ENCODE measurements around the gene TIMM21. TPM values are rescaled to one million over a fixed set of nuclear protein-coding genes. Genes with fewer than 3 reads are reported as not detected.

Gene TIMM21
- total and polyA plus RNA-seq, 5 donors, result 73.9 to 153 (median 109) TPM

DNA sequence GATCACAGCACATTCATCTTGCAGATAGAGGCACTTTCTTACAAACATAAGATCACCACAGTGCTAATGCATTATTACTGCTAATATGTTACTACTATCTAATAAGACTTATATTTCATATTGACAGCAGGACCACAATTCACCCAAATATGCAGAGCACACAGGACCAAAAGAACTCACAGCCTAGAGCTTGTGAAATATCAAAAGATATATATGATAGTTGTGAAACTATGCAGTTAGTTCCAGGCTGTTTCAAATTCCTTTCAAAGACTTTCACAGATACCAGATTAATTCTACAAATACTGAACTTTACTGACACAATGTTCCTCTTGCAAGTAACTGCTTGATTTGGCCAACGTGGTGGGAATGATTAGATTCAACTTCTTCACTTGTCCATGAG, 23.7 kb upstream of the TIMM21 start:
- intact Hi-C loops (cut with DNase I), result no loop called here
- no peak overlapping the region for H3K27ac ChIP-seq (ENCODE audit: low read length)
- no peaks in the 10 kb centered on the region for H3K9me3 ChIP-seq (ENCODE audit: control insufficient read depth, low read length)
- 58% methylated on average over 1 of the region's 1 CpG for WGBS
- DNase-seq, result no peak
- H3K4me1 ChIP-seq (ENCODE audit: control insufficient read depth, insufficient read depth, low read length), result no peaks in the 10 kb centered on the region
- no peaks in the 10 kb centered on the region for H3K27me3 ChIP-seq (ENCODE audit: control insufficient read depth, insufficient read depth)
- H3K4me3 ChIP-seq (ENCODE audit: low read length), result no peak overlapping the region
- no peak for ATAC-seq

DNA sequence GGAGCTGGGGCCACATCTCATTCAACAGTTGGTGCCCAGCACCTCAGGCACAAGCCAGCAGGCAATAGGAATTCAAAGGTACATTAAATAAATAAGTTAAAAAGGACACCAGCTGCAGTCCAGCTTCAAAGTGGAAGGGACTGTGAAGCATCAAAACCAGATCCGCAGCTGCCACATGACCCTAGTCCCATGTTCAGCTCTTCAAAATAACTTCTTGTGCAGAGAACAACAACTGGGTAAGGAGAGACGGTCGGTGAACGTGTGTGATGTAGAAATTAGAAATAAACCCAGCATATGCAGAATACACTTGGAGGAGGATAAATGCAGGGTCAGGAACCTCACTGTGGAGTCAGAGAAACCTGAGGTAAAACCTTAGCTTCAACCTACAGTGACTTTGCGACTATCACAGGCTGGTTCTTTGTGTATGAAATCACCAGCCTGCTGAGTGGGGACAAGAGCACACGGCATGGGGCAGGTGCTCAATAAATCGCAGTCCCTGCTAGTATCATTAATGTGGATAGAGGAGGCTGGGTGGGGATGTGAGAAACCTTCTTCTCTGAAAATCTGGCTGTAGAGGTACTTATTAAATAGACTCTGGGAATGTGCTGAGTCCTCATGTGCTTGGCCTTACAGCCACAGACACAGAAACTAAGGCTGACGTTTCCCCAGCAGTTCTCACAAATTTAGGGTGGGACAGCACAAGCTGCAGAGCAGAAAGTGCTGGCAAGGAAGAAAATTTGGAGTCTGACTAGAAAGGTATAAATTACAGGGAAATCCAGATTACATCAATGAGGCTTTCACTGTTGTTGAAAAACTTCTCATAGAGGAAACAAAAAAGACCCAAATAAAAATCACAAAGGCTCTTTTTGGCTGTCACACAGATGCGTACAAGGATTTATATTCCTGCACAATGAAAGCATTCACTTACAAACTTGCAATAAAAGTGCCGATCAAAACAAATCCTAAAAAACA, 21.4 kb upstream of the TIMM21 start:
- WGBS, result 60% methylated on average over 10 of the region's 10 CpGs
- DNase-seq (no peak), ATAC-seq (no peak)

DNA sequence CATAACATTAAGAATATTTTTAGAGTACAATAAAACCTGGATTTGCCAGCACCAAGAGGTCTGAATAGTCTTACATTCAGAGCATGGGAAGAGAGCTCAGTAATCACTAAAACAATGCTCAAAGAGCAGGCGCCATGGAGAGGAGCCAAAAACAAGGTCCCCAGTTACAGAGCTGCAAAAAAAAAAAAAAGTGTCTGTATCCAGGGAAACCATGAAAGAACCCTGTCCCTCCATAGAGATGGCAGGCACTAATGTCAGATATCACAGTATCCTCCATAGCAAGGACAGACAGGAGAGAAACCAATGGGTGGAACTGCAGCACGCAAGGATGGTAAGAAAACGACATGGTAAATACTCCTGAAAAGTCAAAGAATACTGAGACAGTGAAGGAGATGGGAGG, 20.2 kb upstream of the TIMM21 start:
- WGBS, result 71% methylated on average over 3 of the region's 3 CpGs

More for the DNA sequence above, 21.4 kb upstream of the TIMM21 start:
- intact Hi-C loops (cut with DNase I), result no loop called here
- no peak overlapping the region for H3K4me3 ChIP-seq (ENCODE audit: low read length)
- H3K27ac ChIP-seq (ENCODE audit: low read length), result no peak overlapping the region
- no peaks in the 10 kb centered on the region for H3K27me3 ChIP-seq (ENCODE audit: control insufficient read depth, insufficient read depth)
- H3K4me1 ChIP-seq (ENCODE audit: control insufficient read depth, insufficient read depth, low read length), result no peaks in the 10 kb centered on the region
- no peaks in the 10 kb centered on the region for H3K9me3 ChIP-seq (ENCODE audit: control insufficient read depth, low read length)

DNA sequence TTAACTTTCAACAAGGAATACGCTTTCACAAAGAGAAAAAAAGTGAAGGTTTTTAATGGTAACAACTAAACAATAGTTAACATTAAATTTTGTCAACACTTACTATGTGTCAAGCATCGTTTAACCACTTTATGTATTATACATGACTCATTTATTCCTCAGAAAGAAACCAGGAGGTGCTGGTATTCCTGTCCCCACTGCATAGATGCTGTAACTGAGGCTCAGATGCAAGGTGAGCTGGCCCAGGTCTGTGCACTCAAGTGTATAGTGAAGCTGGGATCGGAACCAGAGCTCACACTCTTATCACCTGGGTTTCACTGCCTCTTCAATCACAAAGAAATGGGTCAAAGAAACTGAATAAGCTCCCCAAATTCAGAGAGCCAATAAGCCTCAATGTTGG, 17.2 kb upstream of the TIMM21 start:
- no peak for DNase-seq
- no peak for ATAC-seq

More for the DNA sequence above, 20.2 kb upstream of the TIMM21 start:
- DNase-seq, result no peak
- Histone ChIP-seq H3K4me3 (ENCODE audit: low read length) (no peak overlapping the region), H3K4me1 (ENCODE audit: control insufficient read depth, insufficient read depth, low read length) (no peaks in the 10 kb centered on the region), H3K27ac (ENCODE audit: low read length) (no peak overlapping the region), H3K27me3 (ENCODE audit: control insufficient read depth, insufficient read depth) (no peaks in the 10 kb centered on the region), H3K9me3 (ENCODE audit: control insufficient read depth, low read length) (no peaks in the 10 kb centered on the region)
- intact Hi-C loops (cut with DNase I), result no loop called here
- ATAC-seq, result no peak

DNA sequence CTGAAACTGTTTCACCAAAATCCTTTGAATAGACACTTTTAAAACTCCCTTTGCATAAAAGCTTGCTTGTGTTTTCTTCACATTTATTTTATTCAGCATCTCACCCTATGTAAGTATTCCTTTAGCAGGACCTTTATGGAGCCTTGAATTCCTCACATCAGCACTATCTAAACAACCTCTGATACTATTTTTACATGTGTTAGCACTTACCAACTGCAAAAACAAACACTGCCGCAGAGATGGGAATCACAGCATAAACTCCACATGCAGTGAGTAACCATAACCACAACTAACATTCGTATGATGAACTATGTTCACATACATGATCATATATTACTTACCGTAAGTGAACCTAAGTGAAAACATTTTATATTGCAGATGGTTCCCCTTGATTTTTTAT, 16.1 kb upstream of the TIMM21 start:
- no peak overlapping the region for H3K4me3 ChIP-seq (ENCODE audit: low read length)
- no peaks in the 10 kb centered on the region for H3K4me1 ChIP-seq (ENCODE audit: control insufficient read depth, insufficient read depth, low read length)
- H3K9me3 ChIP-seq (ENCODE audit: control insufficient read depth, low read length), result no peaks in the 10 kb centered on the region
- intact Hi-C loops (cut with DNase I), result no loop called here
- H3K27me3 ChIP-seq (ENCODE audit: control insufficient read depth, insufficient read depth), result no peaks in the 10 kb centered on the region
- DNase-seq (no peak), ATAC-seq (no peak)
- WGBS, result 58% methylated on average over 3 of the region's 3 CpGs
- H3K27ac ChIP-seq (ENCODE audit: low read length), result no peak overlapping the region

More for the DNA sequence above, 17.2 kb upstream of the TIMM21 start:
- no peaks in the 10 kb centered on the region for H3K9me3 ChIP-seq (ENCODE audit: control insufficient read depth, low read length)
- H3K27me3 ChIP-seq (ENCODE audit: control insufficient read depth, insufficient read depth), result no peaks in the 10 kb centered on the region
- WGBS, result 87% methylated on average over 3 of the region's 3 CpGs
- intact Hi-C loops (cut with DNase I), result no loop called here
- no peak overlapping the region for H3K27ac ChIP-seq (ENCODE audit: low read length)
- H3K4me3 ChIP-seq (ENCODE audit: low read length), result no peak overlapping the region
- no peaks in the 10 kb centered on the region for H3K4me1 ChIP-seq (ENCODE audit: control insufficient read depth, insufficient read depth, low read length)

DNA sequence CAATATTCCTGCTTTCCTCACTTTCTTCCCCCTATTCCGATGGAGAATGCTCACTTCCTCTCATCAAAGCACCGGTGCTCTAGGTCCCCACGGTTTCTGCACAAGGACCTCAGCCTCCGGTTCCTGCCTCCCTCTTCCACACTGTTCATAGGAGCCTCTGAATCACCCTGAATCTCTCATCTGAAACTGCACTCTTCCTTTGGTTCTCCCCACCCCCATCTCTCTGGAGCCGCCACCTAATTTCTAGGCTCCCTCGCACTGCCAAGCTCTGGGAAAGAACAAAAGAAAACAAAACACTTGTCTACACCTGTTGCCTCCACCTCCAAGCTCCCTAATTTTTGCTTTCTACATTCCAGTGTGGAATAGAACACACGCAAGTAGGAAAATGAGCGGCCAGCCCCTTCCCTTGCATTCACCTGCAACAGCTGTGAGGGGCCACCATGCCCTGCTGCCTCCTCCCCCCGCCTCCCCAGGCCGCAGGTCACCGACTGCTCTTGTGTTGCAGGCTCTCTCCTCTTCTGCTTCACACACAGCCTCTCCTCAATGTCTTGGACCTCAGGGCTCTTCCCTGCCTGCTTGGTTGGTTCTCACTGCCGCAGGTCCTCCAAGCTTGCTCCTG, 10.3 kb upstream of the TIMM21 start:
- no peak for DNase-seq
- intact Hi-C loops (cut with DNase I), result no loop called here
- Histone ChIP-seq H3K27ac (ENCODE audit: low read length) (no peak overlapping the region), H3K27me3 (ENCODE audit: control insufficient read depth, insufficient read depth) (no peaks in the 10 kb centered on the region), H3K4me1 (ENCODE audit: control insufficient read depth, insufficient read depth, low read length) (no peaks in the 10 kb centered on the region), H3K4me3 (ENCODE audit: low read length) (no peak overlapping the region), H3K9me3 (ENCODE audit: control insufficient read depth, low read length) (no peaks in the 10 kb centered on the region)
- WGBS, result 86% methylated on average over 12 of the region's 12 CpGs
- no peak for ATAC-seq

DNA sequence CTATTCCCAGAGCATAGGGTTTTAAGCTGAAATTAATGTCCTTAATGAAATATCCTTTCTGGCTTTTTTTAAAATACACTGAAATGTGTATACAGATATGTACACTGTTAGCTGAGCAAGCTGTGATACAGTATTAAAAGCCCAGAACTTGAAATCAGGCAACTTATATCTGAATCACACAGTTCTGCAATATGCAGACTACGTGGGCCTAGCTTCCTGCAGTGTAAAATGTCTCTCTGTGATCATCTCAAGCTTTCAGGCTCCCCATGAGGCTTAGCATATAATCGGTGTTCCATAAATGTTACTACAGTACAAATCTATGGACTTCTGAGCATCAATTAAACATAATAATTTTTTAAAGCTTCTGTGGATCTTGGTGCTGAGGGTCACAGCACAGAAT, 8.9 kb upstream of the TIMM21 start:
- no peaks in the 10 kb centered on the region for H3K9me3 ChIP-seq (ENCODE audit: control insufficient read depth, low read length)
- WGBS, result 82% methylated on average over 2 of the region's 2 CpGs
- no peak for DNase-seq
- no peaks in the 10 kb centered on the region for H3K4me1 ChIP-seq (ENCODE audit: control insufficient read depth, insufficient read depth, low read length)
- no peak overlapping the region for H3K27ac ChIP-seq (ENCODE audit: low read length)
- H3K27me3 ChIP-seq (ENCODE audit: control insufficient read depth, insufficient read depth), result no peaks in the 10 kb centered on the region
- H3K4me3 ChIP-seq (ENCODE audit: low read length), result no peak overlapping the region
- no peak for ATAC-seq
- intact Hi-C loops (cut with DNase I), result no loop called here

DNA sequence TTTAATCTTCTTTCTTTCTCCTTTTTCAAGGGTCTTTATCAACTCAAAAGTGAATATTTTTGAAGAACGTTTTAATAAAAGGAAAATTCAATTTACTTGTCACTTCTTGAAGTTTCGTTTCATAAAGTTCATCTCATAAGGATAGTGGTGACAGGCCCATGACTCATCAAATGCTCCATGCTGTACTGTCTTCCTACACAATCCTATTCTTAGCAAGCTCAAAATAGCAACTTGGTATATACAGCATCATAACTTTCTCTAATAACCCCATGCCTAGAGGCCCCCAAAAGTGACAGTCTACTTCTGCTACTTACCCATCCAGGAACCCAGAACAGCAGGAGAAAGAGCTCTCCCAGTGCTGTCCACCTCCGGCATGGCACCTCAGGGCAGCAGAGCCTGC, 8.4 kb upstream of the TIMM21 start:
- intact Hi-C loops (cut with DNase I), result no loop called here
- Histone ChIP-seq H3K4me1 (ENCODE audit: control insufficient read depth, insufficient read depth, low read length) (no peaks in the 10 kb centered on the region), H3K27me3 (ENCODE audit: control insufficient read depth, insufficient read depth) (no peaks in the 10 kb centered on the region), H3K4me3 (ENCODE audit: low read length) (no peak overlapping the region), H3K27ac (ENCODE audit: low read length) (no peak overlapping the region), H3K9me3 (ENCODE audit: control insufficient read depth, low read length) (no peaks in the 10 kb centered on the region)
- DNase-seq (no peak), ATAC-seq (no peak)
- 50% methylated on average over 3 of the region's 3 CpGs for WGBS

DNA sequence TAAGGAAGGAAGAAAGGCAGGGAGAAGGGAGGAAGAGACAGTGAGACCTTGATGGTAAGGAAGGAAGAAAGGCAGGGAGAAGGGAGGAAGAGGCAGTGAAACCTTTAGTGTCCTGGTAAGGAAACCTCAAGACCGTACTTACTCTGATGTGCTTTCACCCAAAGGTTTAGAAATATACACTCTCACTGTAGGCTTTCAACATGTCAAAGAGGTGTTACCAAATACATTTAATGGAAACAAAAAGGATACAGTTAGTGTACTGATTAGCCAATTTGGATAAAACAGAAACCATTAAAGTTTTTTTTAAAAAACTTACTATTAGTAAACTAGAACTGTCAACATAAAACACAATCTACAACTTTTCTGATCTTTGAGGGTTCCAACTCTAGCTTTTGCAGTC, 7.7 kb upstream of the TIMM21 start:
- ATAC-seq (no peak), DNase-seq (no peak)
- no peaks in the 10 kb centered on the region for H3K9me3 ChIP-seq (ENCODE audit: control insufficient read depth, low read length)
- H3K4me1 ChIP-seq (ENCODE audit: control insufficient read depth, insufficient read depth, low read length), result no peaks in the 10 kb centered on the region
- H3K4me3 ChIP-seq (ENCODE audit: low read length), result no peak overlapping the region
- no peak overlapping the region for H3K27ac ChIP-seq (ENCODE audit: low read length)
- intact Hi-C loops (cut with DNase I), result no loop called here
- no peaks in the 10 kb centered on the region for H3K27me3 ChIP-seq (ENCODE audit: control insufficient read depth, insufficient read depth)
- 65% methylated on average over 1 of the region's 1 CpG for WGBS

DNA sequence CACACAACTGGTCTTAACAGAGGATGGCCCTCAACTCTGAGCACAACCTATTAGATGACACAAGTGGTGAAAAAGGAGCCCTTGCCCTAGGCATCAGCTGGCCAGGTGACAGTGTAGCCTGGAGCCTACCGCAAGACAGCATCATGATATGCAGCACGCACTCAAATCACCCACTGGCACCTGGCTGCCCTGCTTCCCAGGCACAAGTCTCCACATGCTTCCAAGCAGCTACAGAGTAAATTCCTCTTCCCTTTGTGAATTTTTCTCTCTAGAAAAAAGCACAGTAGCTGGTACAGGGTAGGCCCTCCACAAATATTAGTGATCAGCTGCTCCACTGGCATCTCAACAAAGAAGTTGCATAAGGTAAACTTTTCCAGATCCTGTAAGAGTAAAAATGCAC, 6.7 kb upstream of the TIMM21 start:
- Histone ChIP-seq H3K27ac (ENCODE audit: low read length) (no peak overlapping the region), H3K4me1 (ENCODE audit: control insufficient read depth, insufficient read depth, low read length) (no peaks in the 10 kb centered on the region), H3K27me3 (ENCODE audit: control insufficient read depth, insufficient read depth) (no peaks in the 10 kb centered on the region), H3K4me3 (ENCODE audit: low read length) (no peak overlapping the region), H3K9me3 (ENCODE audit: control insufficient read depth, low read length) (no peaks in the 10 kb centered on the region)
- ATAC-seq, result no peak
- intact Hi-C loops (cut with DNase I), result no loop called here
- WGBS, result 89% methylated on average over 2 of the region's 2 CpGs
- no peak for DNase-seq

DNA sequence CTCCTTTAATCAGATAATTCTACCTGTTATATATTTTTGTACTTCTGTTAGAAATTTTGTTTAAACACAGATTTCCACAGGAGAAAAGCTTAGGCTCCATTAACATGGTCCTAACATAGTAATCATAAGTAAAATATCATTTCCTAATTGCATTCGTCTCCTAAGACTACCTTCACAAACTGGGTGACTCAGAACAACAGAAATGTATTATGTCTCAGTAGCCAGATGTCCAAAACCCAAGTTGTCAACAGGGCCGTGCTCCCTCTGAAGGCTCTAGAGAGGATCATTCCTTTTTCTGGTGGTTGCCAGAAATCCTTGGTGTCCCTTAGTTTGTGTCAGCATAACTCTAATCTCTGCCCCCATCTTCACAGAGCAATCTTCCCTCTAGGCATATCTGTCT, 6.1 kb upstream of the TIMM21 start:
- no peaks in the 10 kb centered on the region for H3K27me3 ChIP-seq (ENCODE audit: control insufficient read depth, insufficient read depth)
- 69% methylated on average over 2 of the region's 2 CpGs for WGBS
- intact Hi-C loops (cut with DNase I), result no loop called here
- H3K9me3 ChIP-seq (ENCODE audit: control insufficient read depth, low read length), result no peaks in the 10 kb centered on the region
- ATAC-seq (no peak), DNase-seq (no peak)
- H3K4me1 ChIP-seq (ENCODE audit: control insufficient read depth, insufficient read depth, low read length), result no peaks in the 10 kb centered on the region
- no peak overlapping the region for H3K27ac ChIP-seq (ENCODE audit: low read length)
- no peak overlapping the region for H3K4me3 ChIP-seq (ENCODE audit: low read length)
